GM18502 (cell line): ENCODE data around the gene NANOS3.

Experiments
- ATAC-seq: cut with Tn5 transposase; IDR thresholded peaks from one replicate; pipeline ENCODE4 v1.9.1; 2021; ENCODE audit warnings: mild to moderate bottlenecking; ENCODE audit not compliant: unreplicated experiment, poor library complexity

NANOS3 gene

DNA sequence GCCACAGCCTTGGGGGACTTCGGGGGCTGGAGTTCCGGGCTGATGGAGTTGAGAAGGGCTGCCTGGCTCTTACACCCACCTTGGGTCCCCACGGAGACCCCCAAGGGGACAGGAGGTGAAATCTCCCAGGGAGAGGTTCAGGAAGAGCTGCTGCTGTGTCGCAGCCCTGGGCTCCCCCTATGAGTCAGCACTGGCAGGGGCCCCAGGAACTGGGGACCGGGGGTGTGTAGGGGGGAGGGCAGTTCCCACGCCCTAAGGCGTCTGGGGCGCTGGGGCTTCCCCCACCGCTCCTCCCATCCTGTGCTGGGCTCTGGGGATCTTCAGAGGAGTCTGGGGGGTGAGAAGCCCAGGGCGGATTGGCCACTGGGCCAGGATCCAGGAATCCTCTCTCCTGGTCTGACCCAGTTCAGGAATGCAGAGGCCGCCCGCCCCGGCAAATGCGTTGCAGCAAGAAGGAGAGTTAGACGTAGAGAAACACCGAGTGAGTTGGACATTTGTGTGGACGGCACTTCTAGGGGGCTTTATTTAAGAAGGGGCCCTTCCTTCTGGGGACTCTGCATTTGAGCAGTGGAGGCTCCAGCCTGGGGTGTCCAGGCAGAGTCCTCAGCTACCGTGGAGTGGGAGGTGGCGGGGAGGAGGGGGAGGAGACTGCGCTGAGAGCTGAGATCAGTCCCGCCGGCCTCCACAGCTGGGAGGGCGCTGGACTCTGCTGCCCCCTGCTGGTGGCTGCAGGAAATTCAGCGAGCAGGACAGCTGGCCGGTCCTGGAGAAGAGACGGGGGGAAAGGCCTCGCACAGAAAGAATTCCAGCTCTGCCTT lies 15.0 kb upstream of the NANOS3 start:
- ATAC-seq: peak; percentile 71

GRCh38 chr19:13864046-13864666 lies 12.8 kb upstream of the NANOS3 start:
- ATAC-seq: no peak

- ATAC-seq: no peak
Observed at GRCh38 chr19:13864667-13865570, 12.0 kb upstream of the NANOS3 start.

- ATAC-seq: no peak
Observed at GRCh38 chr19:13865571-13866462, 11.1 kb upstream of the NANOS3 start.

DNA sequence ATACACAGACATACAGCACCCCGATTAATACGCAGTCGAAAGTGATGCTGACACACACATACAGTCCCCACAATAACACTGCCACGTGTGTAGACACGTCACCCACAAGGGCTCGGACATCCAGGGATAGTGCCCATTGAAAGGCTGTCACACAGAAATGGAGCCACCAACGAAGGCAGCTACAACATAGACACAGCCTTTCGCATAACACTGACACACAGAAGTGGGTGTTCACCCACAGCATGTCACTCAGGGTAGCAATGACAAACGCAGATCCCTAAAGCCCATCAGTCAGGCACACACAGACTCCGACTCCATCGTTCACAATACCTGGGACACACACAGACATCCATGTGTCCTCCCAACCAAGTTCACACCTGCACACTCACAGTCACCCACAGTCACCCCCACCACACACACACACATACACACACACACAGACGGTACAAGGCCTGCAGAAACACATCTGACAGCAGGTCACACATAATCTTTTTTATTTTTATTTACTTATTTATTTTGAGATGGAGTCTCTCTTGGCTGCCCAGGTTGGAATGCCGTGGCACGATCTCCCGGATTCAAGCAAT lies 10.4 kb upstream of the NANOS3 start:
- ATAC-seq: no peak

DNA sequence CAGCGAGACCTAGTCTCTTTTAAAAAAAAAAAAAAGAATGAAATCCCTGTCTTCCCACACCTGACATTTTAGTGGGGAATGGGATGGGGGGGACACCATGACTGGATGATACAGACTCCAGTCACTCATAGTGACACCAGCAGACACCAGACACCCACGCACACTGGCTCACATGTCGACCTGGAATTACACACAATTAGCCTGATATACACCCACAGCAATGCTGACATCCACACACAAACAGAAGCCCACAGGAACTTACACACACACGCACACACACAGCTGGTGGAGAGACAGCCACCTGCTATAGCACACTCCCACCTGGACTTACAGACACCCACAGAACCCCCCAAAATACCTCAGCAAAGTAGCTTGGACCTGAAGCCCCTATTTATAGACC lies 8.3 kb upstream of the NANOS3 start:
- no peak for ATAC-seq

DNA sequence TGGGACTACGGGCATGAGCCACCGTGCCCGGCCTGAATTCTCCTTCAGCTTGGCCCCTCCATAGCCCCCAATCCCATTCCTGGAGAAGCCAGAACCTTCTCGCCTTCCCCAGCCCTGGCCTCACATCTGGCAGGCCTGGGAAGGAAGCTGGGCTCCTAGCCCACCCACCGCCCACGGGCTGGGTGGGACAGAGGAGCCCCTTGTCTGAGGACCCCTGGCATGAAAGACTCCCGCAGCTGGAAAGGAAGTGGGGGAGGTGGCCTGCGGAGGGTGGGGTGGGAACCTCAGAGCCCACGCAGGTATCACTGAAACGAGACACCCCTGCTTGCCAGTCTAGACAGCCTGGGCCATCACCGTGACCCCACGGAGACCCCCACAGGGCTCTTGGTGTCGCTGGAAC lies 7.7 kb upstream of the NANOS3 start:
- ATAC-seq: no peak

GRCh38 chr19:13870873-13871272 lies 6.1 kb upstream of the NANOS3 start:
- ATAC-seq: no peak

- ATAC-seq: no peak
Observed at GRCh38 chr19:13872339-13872694, 4.6 kb upstream of the NANOS3 start.

GRCh38 chr19:13872695-13873389 lies 4.1 kb upstream of the NANOS3 start:
- ATAC-seq: no peak

DNA sequence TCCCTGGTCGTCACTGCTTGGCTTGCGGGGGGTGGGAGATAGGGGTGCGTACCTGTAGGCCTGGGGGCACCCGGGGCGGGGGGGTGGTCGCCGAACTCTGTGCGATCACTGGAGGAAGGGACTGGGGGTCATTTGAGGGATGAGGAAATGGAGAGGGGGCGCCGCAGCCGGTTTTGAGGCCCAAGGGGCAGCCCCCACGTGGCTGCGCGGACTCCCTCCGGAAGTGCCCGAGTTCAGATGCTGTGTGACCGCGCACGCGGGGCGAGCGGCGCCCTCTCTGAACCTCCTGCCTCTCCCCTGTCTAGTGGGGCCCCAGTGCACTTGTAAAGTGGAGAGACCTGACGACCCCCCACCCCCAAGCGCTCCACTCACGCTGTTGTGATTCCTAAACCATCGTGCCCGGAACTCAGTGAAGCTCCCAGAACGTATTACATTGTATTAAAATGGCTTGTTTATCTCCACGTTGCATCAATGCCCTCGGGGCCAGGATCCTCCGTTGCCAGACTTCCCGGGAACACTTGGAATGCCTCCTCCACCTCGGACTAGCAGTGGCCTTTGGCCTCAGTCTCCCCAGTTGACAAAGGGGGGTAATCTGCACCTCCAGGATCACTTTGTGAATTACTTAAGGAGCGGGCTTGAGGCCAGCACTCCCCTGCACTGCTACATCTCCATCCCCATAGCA lies 3.0 kb upstream of the NANOS3 start:
- no peak for ATAC-seq

DNA sequence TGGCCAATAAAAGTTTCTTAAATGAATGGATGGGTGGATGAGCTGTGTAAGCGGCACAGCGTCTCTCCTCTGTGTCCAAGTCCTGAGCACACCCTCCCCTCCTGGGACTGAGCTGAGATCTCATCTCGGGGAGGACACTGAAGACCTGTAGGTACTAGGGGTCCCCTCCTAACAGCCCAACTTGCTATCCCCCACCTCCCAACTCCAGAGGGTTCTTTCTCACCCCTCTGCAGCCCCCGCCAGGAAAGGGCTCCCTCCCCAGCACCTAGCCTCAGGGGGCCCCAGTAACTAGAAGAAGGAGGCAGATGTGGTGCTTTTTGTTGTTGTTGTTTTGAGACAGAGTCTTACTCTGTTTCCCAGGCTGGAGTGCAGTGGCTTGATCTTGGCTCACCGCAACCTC lies 1.1 kb upstream of the NANOS3 start:
- ATAC-seq: no peak

GRCh38 chr19:13877303-13877702 lies 369 bp downstream of the NANOS3 start:
- ATAC-seq: no peak

- peak; percentile 79 for ATAC-seq
Observed at GRCh38 chr19:13880059-13881043, 3.4 kb downstream of the NANOS3 start.

GRCh38 chr19:13881251-13881691 lies 4.3 kb downstream of the NANOS3 start:
- no peak for ATAC-seq

DNA sequence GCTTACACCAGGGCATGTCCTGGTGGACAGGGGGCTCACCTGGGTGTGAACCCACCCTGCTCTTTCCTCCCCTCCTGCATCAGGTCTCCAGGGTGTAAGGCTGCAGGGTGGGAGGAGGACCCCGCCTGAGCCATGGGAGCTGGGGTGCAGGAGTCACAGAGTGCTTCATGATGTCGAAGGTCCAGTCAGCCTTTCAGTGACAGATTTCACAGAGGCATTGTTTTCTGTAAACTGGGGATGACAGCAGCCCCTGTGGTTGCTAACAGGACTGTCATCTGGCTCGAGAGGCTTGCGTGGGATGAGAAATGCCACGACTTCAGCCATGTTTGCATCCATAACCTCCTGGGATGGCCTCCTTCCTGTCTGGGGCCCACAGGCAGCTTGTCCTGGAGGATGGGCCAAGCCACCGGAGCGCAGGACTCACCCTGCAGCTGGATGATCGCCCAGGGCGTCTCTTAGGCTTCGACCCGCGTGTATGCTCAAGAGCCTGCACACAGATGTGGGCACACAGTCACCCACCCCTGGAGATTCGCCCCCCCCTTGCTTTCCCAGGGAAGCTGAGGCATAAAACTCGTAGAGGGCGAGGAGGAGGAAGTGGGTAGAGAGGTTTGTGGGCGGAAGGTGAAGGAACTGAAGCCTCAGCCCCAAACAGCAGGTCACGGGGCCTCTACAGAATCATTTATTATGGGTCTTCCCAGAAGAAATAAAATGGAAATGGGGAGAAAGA lies 4.9 kb downstream of the NANOS3 start:
- no peak for ATAC-seq

GRCh38 chr19:13882419-13882795 lies 5.5 kb downstream of the NANOS3 start:
- no peak for ATAC-seq
